Liver (tissue), 9 donors: Measurements from ENCODE around the gene MPRIP. TPM values are rescaled to one million over a fixed set of nuclear protein-coding genes. Genes with fewer than 3 reads are reported as not detected.
A peak's percentile ranks its signal among the peaks of the same experiment; 100 is the strongest.

Source experiments
- DNase-seq: peaks from one replicate; pipeline ENCODE4 v3.0.0-alpha.2; 2017; ENCODE audit warnings: low spot score
- H3K27ac ChIP-seq, 2 donors: one replicate each; pipeline ENCODE4 v1.7.0; 2013; ENCODE audit warnings: inconsistent platforms in 2 of 2, low read length in 2 of 2, control low read depth in 1 of 2, low read depth in 1 of 2, mild to moderate bottlenecking in 1 of 2
- H3K27me3 ChIP-seq, 4 donors: one replicate each; pipeline versions ENCODE4 v1.6.1 to v1.7.0; 2013; ENCODE audit warnings: low read length in 3 of 4, inconsistent platforms in 1 of 4, mild to moderate bottlenecking in 1 of 4, moderate library complexity in 1 of 4; ENCODE audit not compliant: control insufficient read depth in 4 of 4, insufficient read depth in 4 of 4
- H3K36me3 ChIP-seq, 4 donors: one replicate each; pipeline versions ENCODE4 v1.6.1 to v1.7.0; 2013; ENCODE audit warnings: low read length in 3 of 4, mild to moderate bottlenecking in 3 of 4, low read depth in 1 of 4, moderate library complexity in 1 of 4; ENCODE audit not compliant: control insufficient read depth in 4 of 4, insufficient read depth in 3 of 4
- H3K4me1 ChIP-seq, 4 donors: one replicate each; pipeline versions ENCODE4 v1.6.1 to v1.7.0; 2013; ENCODE audit warnings: low read length in 3 of 4, mild to moderate bottlenecking in 3 of 4, moderate library complexity in 1 of 4; ENCODE audit not compliant: control insufficient read depth in 4 of 4, insufficient read depth in 4 of 4
- H3K4me3 ChIP-seq, 3 donors: one replicate each; pipeline versions ENCODE4 v1.6.1 to v1.7.0; 2013; ENCODE audit warnings: low read length in 3 of 3, control low read depth in 1 of 3, low read depth in 1 of 3, mild to moderate bottlenecking in 1 of 3
- H3K9ac ChIP-seq, 2 donors: one replicate each; pipeline ENCODE4 v1.7.0; 2013; ENCODE audit warnings: low read length in 2 of 2, mild to moderate bottlenecking in 2 of 2, moderate library complexity in 2 of 2, control low read depth in 1 of 2, low read depth in 1 of 2
- H3K9me3 ChIP-seq, 4 donors: one replicate each; pipeline versions ENCODE4 v1.6.1 to v1.7.0; 2013; ENCODE audit warnings: low read length in 3 of 4; ENCODE audit not compliant: control insufficient read depth in 4 of 4
- ATF3 ChIP-seq: IDR thresholded peaks from 2 replicates; pipeline ENCODE4 v1.6.1; 2016; ENCODE audit warnings: antibody characterized with exemption
- CTCF ChIP-seq: fragments of 150-350 bp; IDR thresholded peaks from 2 replicates; pipeline ENCODE4 v1.5.1; 2017; ENCODE audit warnings: improper control_type of control experiment, low read depth, low read length; ENCODE audit not compliant: missing input control
- EGR1 ChIP-seq, 2 donors: IDR thresholded peaks; 2 replicates each; pipeline ENCODE4 v1.6.1; 2016 to 2018; ENCODE audit warnings: antibody characterized with exemption in 2 of 2, low read depth in 2 of 2
- FOXA2 ChIP-seq: IDR thresholded peaks from 2 replicates; pipeline ENCODE4 v1.6.1; 2016; ENCODE audit warnings: antibody characterized with exemption
- GABPA ChIP-seq, 2 donors: IDR thresholded peaks in 1 of 2; conservative IDR thresholded peaks in 1 of 2; 2 replicates each; pipeline ENCODE4 v1.6.1; 2016; ENCODE audit warnings: antibody characterized with exemption in 2 of 2, mild to moderate bottlenecking in 1 of 2, moderate library complexity in 1 of 2
- HNF4A ChIP-seq, 2 donors: conservative IDR thresholded peaks; 2 replicates each; pipeline ENCODE4 v1.6.1; 2016; ENCODE audit warnings: antibody characterized with exemption in 2 of 2, mild to moderate bottlenecking in 2 of 2
- HNF4G ChIP-seq: IDR thresholded peaks from 2 replicates; pipeline ENCODE4 v1.6.1; 2016; ENCODE audit warnings: antibody characterized with exemption
- MAX ChIP-seq: IDR thresholded peaks from 2 replicates; pipeline ENCODE4 v1.6.1; 2016; ENCODE audit warnings: antibody characterized with exemption
- RAD21 ChIP-seq, 2 donors: IDR thresholded peaks; 2 replicates each; pipeline ENCODE4 v1.6.1; 2016; ENCODE audit warnings: antibody characterized with exemption in 2 of 2, mild to moderate bottlenecking in 2 of 2
- REST ChIP-seq: IDR thresholded peaks from 2 replicates; pipeline ENCODE4 v1.6.1; 2016; ENCODE audit warnings: antibody characterized with exemption, mild to moderate bottlenecking
- RXRA ChIP-seq, 2 donors: IDR thresholded peaks; 2 replicates each; pipeline ENCODE4 v1.6.1; 2017 to 2018; ENCODE audit warnings: antibody characterized with exemption in 2 of 2, mild to moderate bottlenecking in 1 of 2
- YY1 ChIP-seq: IDR thresholded peaks from 2 replicates; pipeline ENCODE4 v1.6.1; 2016; ENCODE audit warnings: antibody characterized with exemption, mild to moderate bottlenecking
- WGBS: extraction: QIAGEN DNeasy Blood & Tissue Kit; methylation state at CpG from one replicate; pipeline ENCODE4 v1.1.7; 2013; 5-methylcytosine and 5-hydroxymethylcytosine counted together
- polyA plus RNA-seq, 2 donors: library from polyadenylated mRNA; stranded (reverse) in 1 of 2; unstranded in 1 of 2; fragments of 200-250 nt in 1 of 2; fragments of >200 nt in 1 of 2; fragmentation: Nextera tagmentation in 1 of 2; extraction: Ambion mirVana in 1 of 2; gene quantifications; one replicate each; pipeline versions ENCODE4 v1.2.1 to v1.2.3, GENCODE V29; 2013 to 2015
- total RNA-seq, 2 donors: library from RNA; depleted of rRNA; stranded (reverse); fragments of >200 nt; gene quantifications; one replicate each; pipeline ENCODE4 v1.2.3, GENCODE V29; 2014
- donor health status: healthy.
- donor health status: healthy.
- donor health status: healthy.
- donor health status: healthy.
- donor health status: healthy.

MPRIP gene
- total and polyA plus RNA-seq, 4 donors: 21.2 to 61.9 (median 34.7) TPM

- no peaks in the 10 kb centered on the region for H3K27me3 ChIP-seq
- no peak overlapping the region for H3K4me3 ChIP-seq
- H3K9me3 ChIP-seq: no peaks in the 10 kb centered on the region
- no peak overlapping the region for H3K9ac ChIP-seq
- no peak overlapping the region for H3K27ac ChIP-seq
- TF ChIP-seq ATF3 (no peak), RAD21 (IDR thresholded peaks at IDR 0.05) (no peak), HNF4A (conservative IDR thresholded peaks at IDR 0.05) (no peak), MAX (no peak), REST (no peak), YY1 (no peak)
- H3K36me3 ChIP-seq: peaks cover 0 to 6% (median 2%) of the 10 kb centered on the region in 4 donors
- no peak for DNase-seq
- 97% methylated on average over 6 of the region's 6 CpGs for WGBS
- peaks cover 10 to 58% (median 41%) of the 10 kb centered on the region in 4 donors for H3K4me1 ChIP-seq
Observed at GRCh38 chr17:17086585-17086984, 44.3 kb downstream of the MPRIP start.

- Histone ChIP-seq H3K27me3 (no peaks in the 10 kb centered on the region), H3K9ac (no peak overlapping the region), H3K4me3 (no peak overlapping the region), H3K27ac (peak overlapping the region; percentile 28 to 62), H3K36me3 (peaks cover 0 to 6% (median 2%) of the 10 kb centered on the region in 4 donors), H3K4me1 (peaks cover 10 to 61% (median 41%) of the 10 kb centered on the region in 4 donors), H3K9me3 (no peaks in the 10 kb centered on the region)
- TF ChIP-seq RXRA (IDR thresholded peaks at IDR 0.05) (peak; percentile 42 to 68), HNF4A (conservative IDR thresholded peaks at IDR 0.05) (peak in 1 of 2 donors; percentile 15), EGR1 (IDR thresholded peaks at IDR 0.05; ENCODE audit: low read depth in 2 of 2) (no peak), FOXA2 (no peak)
- WGBS: 59% methylated on average over 13 of the region's 13 CpGs
- DNase-seq: no peak
Observed at GRCh38 chr17:17087424-17088015, 45.3 kb downstream of the MPRIP start.

- Histone ChIP-seq H3K27me3 (no peaks in the 10 kb centered on the region), H3K4me1 (peaks cover 10 to 67% (median 39%) of the 10 kb centered on the region in 4 donors), H3K4me3 (no peak overlapping the region), H3K9me3 (no peaks in the 10 kb centered on the region), H3K36me3 (peaks cover 0 to 4% (median 2%) of the 10 kb centered on the region in 4 donors), H3K9ac (no peak overlapping the region), H3K27ac (peak overlapping the region; percentile 28 to 62)
- WGBS: 91% methylated on average over 10 of the region's 10 CpGs
- TF ChIP-seq RXRA (IDR thresholded peaks at IDR 0.05): no peak
- no peak for TF ChIP-seq YY1
- TF ChIP-seq CTCF: no peak
- no peak for TF ChIP-seq FOXA2
- TF ChIP-seq HNF4G: no peak
- no peak for TF ChIP-seq HNF4A (conservative IDR thresholded peaks at IDR 0.05)
- TF ChIP-seq GABPA (IDR thresholded peaks at IDR 0.05 in 1 of 2, conservative IDR thresholded peaks at IDR 0.05 in 1 of 2): no peak
- no peak for TF ChIP-seq RAD21 (IDR thresholded peaks at IDR 0.05)
- no peak for TF ChIP-seq MAX
- DNase-seq: peak; percentile 80
Observed at GRCh38 chr17:17088086-17088485, 45.8 kb downstream of the MPRIP start.
